IMR-90 (cell line): ENCODE measurements around the gene NMT1. TPM values are rescaled to one million over a fixed set of nuclear protein-coding genes. Genes with fewer than 3 reads are reported as not detected.

Experiments used
- ATAC-seq: fragments of 200-7000 bp; cut with Tn5 transposase; 2 replicates; pipeline ENCODE4 v1.9.1; 2020; ENCODE audit warnings: low read depth, mild to moderate bottlenecking, moderate library complexity
- BruUV-seq: library from RNA; stranded (reverse); fragments of 400-500 nt; replicated peaks from 2 replicates; lab custom pipeline; 2021; lab: Mats Ljungman, UMichigan
- CTCF ChIA-PET: fragments of 300-600 bp; formaldehyde crosslinking; extraction: SDS; loops from one replicate; lab custom pipeline; 2021; ENCODE audit warnings: antibody characterized with exemption; lab: Yijun Ruan, JAX
- POLR2A ChIA-PET: fragments of 300-600 bp; sonication (Branson Sonifier 250); formaldehyde crosslinking; loops from one replicate; lab custom pipeline; 2022; ENCODE audit warnings: antibody characterized with exemption; ENCODE audit not compliant: unreplicated experiment; lab: Charles Lee
- DNase-seq: peaks from one replicate; pipeline ENCODE4 v3.0.0; 2013
- H2AFZ ChIP-seq: replicated peaks from 2 replicates; pipeline ENCODE3; 2013; ENCODE audit warnings: low read length, mild to moderate bottlenecking; ENCODE audit not compliant: poor library complexity
- H2AK5ac ChIP-seq: 2 replicates; pipeline ENCODE4 v1.6.1; 2013; ENCODE audit warnings: low read depth, low read length, inconsistent platforms
- H2AK9ac ChIP-seq: replicated peaks from 2 replicates; pipeline ENCODE3; 2013; ENCODE audit warnings: mild to moderate bottlenecking, low read depth, low read length, moderate library complexity; ENCODE audit not compliant: poor library complexity
- H2BK120ac ChIP-seq: 2 replicates; pipeline ENCODE4 v1.6.1; 2013; ENCODE audit warnings: low read depth, low read length, inconsistent platforms
- H2BK15ac ChIP-seq: 3 replicates; pipeline ENCODE4 v1.6.1; 2013; ENCODE audit warnings: low read depth, low read length, inconsistent platforms
- H2BK20ac ChIP-seq: 2 replicates; pipeline ENCODE4 v1.6.1; 2013; ENCODE audit warnings: low read depth, mild to moderate bottlenecking, inconsistent platforms, low read length, moderate library complexity
- H2BK5ac ChIP-seq: 2 replicates; pipeline ENCODE4 v1.6.1; 2013; ENCODE audit warnings: mild to moderate bottlenecking, low read depth, low read length, inconsistent platforms; ENCODE audit not compliant: poor library complexity, severe bottlenecking
- H3K14ac ChIP-seq: replicated peaks from 2 replicates; pipeline ENCODE4 v1.6.1; 2013; ENCODE audit warnings: low read depth, low read length, inconsistent platforms
- H3K18ac ChIP-seq: 2 replicates; pipeline ENCODE4 v1.6.1; 2013; ENCODE audit warnings: low read depth, low read length, control low read depth
- H3K23ac ChIP-seq: 2 replicates; pipeline ENCODE4 v1.6.1; 2013; ENCODE audit warnings: low read depth, low read length, inconsistent platforms
- H3K27ac ChIP-seq: 2 replicates; pipeline ENCODE4 v1.5.1; 2013; ENCODE audit warnings: mild to moderate bottlenecking, control low read depth, low read length; ENCODE audit not compliant: insufficient read depth
- H3K27me3 ChIP-seq: 2 replicates; pipeline ENCODE4 v1.6.1; 2013; ENCODE audit warnings: low read length; ENCODE audit not compliant: control insufficient read depth, insufficient read depth
- H3K36me3 ChIP-seq: 2 replicates; pipeline ENCODE4 v1.6.1; 2013; ENCODE audit warnings: low read length, mixed read lengths; ENCODE audit not compliant: control insufficient read depth, insufficient read depth
- H3K4ac ChIP-seq: 2 replicates; pipeline ENCODE4 v1.6.1; 2013; ENCODE audit warnings: low read depth, low read length, inconsistent platforms
- H3K4me1 ChIP-seq: 2 replicates; pipeline ENCODE4 v1.6.1; 2013; ENCODE audit warnings: low read length, mixed read lengths; ENCODE audit not compliant: control insufficient read depth, insufficient read depth
- H3K4me2 ChIP-seq: 2 replicates; pipeline ENCODE4 v1.6.1; 2013; ENCODE audit warnings: low read depth, mild to moderate bottlenecking, control low read depth, low read length, moderate library complexity
- H3K4me3 ChIP-seq: 2 replicates; pipeline ENCODE4 v1.5.1; 2013; ENCODE audit warnings: low read depth, mild to moderate bottlenecking, control low read depth, low read length, moderate library complexity; ENCODE audit not compliant: insufficient read depth
- H3K56ac ChIP-seq: 2 replicates; pipeline ENCODE4 v1.6.1; 2013; ENCODE audit warnings: low read length, inconsistent platforms; ENCODE audit not compliant: insufficient read depth; ENCODE audit errors: extremely low read depth
- H3K79me1 ChIP-seq, 2 experiments: 2 replicates each; pipeline ENCODE4 v1.6.1; 2013; ENCODE audit warnings: low read length in 2 of 2, inconsistent platforms in 1 of 2, low read depth in 1 of 2
- H3K9ac ChIP-seq: 2 replicates; pipeline ENCODE4 v1.6.1; 2013; ENCODE audit warnings: low read depth, low read length, control low read depth
- H3K9me1 ChIP-seq: 2 replicates; pipeline ENCODE4 v1.6.1; 2013; ENCODE audit warnings: low read length, inconsistent platforms; ENCODE audit not compliant: insufficient read depth
- H3K9me3 ChIP-seq: 2 replicates; pipeline ENCODE4 v1.6.1; 2013; ENCODE audit warnings: low read length; ENCODE audit not compliant: control insufficient read depth, insufficient read depth
- H4K20me1 ChIP-seq: 2 replicates; pipeline ENCODE4 v1.6.1; 2013; ENCODE audit warnings: low read length, inconsistent platforms; ENCODE audit not compliant: insufficient read depth
- H4K5ac ChIP-seq: 2 replicates; pipeline ENCODE4 v1.6.1; 2013; ENCODE audit warnings: mild to moderate bottlenecking, low read depth, low read length, control low read depth
- H4K8ac ChIP-seq, 2 experiments: 2 replicates each; pipeline ENCODE4 v1.6.1; 2013; ENCODE audit warnings: low read depth in 2 of 2, low read length in 2 of 2, control low read depth in 1 of 2, inconsistent platforms in 1 of 2
- H4K91ac ChIP-seq: 2 replicates; pipeline ENCODE4 v1.6.1; 2013; ENCODE audit warnings: low read depth, low read length, inconsistent platforms; ENCODE audit not compliant: insufficient read depth
- BHLHE40 ChIP-seq: fragments of 150-350 bp; IDR thresholded peaks from 2 replicates; pipeline ENCODE4 v1.6.1; 2016; ENCODE audit warnings: mild to moderate bottlenecking, low read depth, low read length
- CEBPB ChIP-seq: IDR thresholded peaks from 2 replicates; pipeline ENCODE4 v1.6.1; 2012; ENCODE audit warnings: low read depth, low read length, improper control_type of control experiment
- ELK1 ChIP-seq: fragments of 150-350 bp; IDR thresholded peaks from 2 replicates; pipeline ENCODE4 v1.6.1; 2016; ENCODE audit warnings: low read depth, mild to moderate bottlenecking, low read length, moderate library complexity, borderline replicate concordance
- NFE2L2 ChIP-seq: fragments of 150-350 bp; IDR thresholded peaks from 2 replicates; pipeline ENCODE4 v1.6.1; 2016; ENCODE audit warnings: low read depth, mild to moderate bottlenecking, low read length
- WGBS, 2 experiments: methylation state at CpG; one replicate each; pipeline versions ENCODE4 v1.1.5 to v1.1.7; 2013; ENCODE audit warnings: missing lambda C conversion rate in 2 of 2; ENCODE audit not compliant: insufficient read length in 1 of 2; ENCODE audit errors: extremely low coverage in 2 of 2; 5-methylcytosine and 5-hydroxymethylcytosine counted together
- dilution Hi-C: fragments of 300-500 bp; cut with HindIII; formaldehyde crosslinking; loops from one replicate; pipeline ENCODE4 v1.14.3; 2018; ENCODE audit warnings: low sequenced_read_pairs; ENCODE audit not compliant: unreplicated experiment
- in situ Hi-C: fragments of 300-500 bp; cut with MboI; formaldehyde crosslinking; loops from 3 replicates; pipeline ENCODE4 v1.14.3; 2019; ENCODE audit warnings: low sequenced_read_pairs, inconsistent platforms, mixed read lengths
- intact Hi-C: fragments of 100-400 bp; cut with micrococcal nuclease; formaldehyde crosslinking; loops from 2 replicates; pipeline ENCODE4 v1.10.0; 2022
- polyA plus RNA-seq, 3 experiments: library from polyadenylated mRNA; depleted of rRNA; stranded (reverse); fragments of >200 nt; gene quantifications; 2 replicates each; pipeline ENCODE4 v1.2.3, GENCODE V29; 2012; ENCODE audit warnings: low replicate concordance in 1 of 3
- total RNA-seq: library from RNA; depleted of rRNA; stranded (reverse); fragments of >200 nt; gene quantifications from 2 replicates; pipeline ENCODE4 v1.2.3, GENCODE V29; 2012
- TF ChIP-seq, protein P1 (sequence below): fragments of 150-350 bp; IDR thresholded peaks from 2 replicates; pipeline ENCODE4 v1.6.1; 2017; ENCODE audit warnings: mild to moderate bottlenecking, antibody characterized with exemption, low read length, low read depth

The NMT1 gene
- total and polyA plus RNA-seq, 2 of the 4 experiments (the other 2 are of a cell fraction), result 38.0 to 60.6 TPM

- no peak for TF ChIP-seq NFE2L2
These were observed 14.5 kb upstream of the NMT1 start (continued) for GRCh38 chr17:45046537-45047125.

GRCh38 chr17:45048795-45049563, 12.1 kb upstream of the NMT1 start:
- Histone ChIP-seq H3K4me1 (peaks cover 8% of the 10 kb centered on the region), H3K27ac (no peak overlapping the region), H3K9me3 (no peaks in the 10 kb centered on the region), H3K4ac (0 out of 2 replicates have a peak overlapping the region, but pooled peaks have one; percentile 12), H3K27me3 (no peaks in the 10 kb centered on the region), H3K23ac (no peak overlapping the region), H2AK5ac (0 out of 2 replicates have a peak overlapping the region, but pooled peaks have one; percentile 52), H2BK15ac (no peak overlapping the region), H2BK20ac (no peak overlapping the region), H3K9ac (no peak overlapping the region), H3K79me1 (peaks cover 36 to 70% of the 10 kb centered on the region in 2 experiments), H4K5ac (no peak overlapping the region), H3K18ac (no peak overlapping the region), H3K9me1 (peaks cover 18% of the 10 kb centered on the region), H4K91ac (no peak overlapping the region; the same call in 1 of the 2 replicates), H3K36me3 (0 out of 2 replicates have a peak, but pooled peaks cover 2% of the 10 kb centered on the region), H3K14ac (no peak overlapping the region; the same call in 1 of the 2 replicates), H3K4me3 (no peak overlapping the region), H2BK5ac (no peak overlapping the region), H4K8ac (no peak overlapping the region), H2AFZ (no peak overlapping the region), H2AK9ac (peak overlapping the region; percentile 37), H3K4me2 (no peak overlapping the region), H2BK120ac (no peak overlapping the region), H4K20me1 (peaks cover 3% of the 10 kb centered on the region), H3K56ac (no peak overlapping the region)
- in situ Hi-C loops (no loop called here), intact Hi-C loops (no loop called here), dilution Hi-C loops (no loop called here)
- ChIA-PET CTCF (interaction anchor here (0.7 to 1.5 kb wide), 4 partner anchors 19 to 93 kb away, joined by 3 to 4 read pairs (median 4); no protein-coding TSS in a partner anchor), POLR2A (interaction anchor here (0.6 to 3.6 kb wide), 3 partner anchors 12 to 87 kb away, joined by 3 to 19 read pairs (median 8); partner anchors contain the start of genes ACBD4 and NMT1)
- DNase-seq (no peak), ATAC-seq (no peak)
- TF ChIP-seq BHLHE40 (no peak), NFE2L2 (no peak), CEBPB (no peak), ELK1 (no peak)
- TF ChIP-seq, protein P1, sequence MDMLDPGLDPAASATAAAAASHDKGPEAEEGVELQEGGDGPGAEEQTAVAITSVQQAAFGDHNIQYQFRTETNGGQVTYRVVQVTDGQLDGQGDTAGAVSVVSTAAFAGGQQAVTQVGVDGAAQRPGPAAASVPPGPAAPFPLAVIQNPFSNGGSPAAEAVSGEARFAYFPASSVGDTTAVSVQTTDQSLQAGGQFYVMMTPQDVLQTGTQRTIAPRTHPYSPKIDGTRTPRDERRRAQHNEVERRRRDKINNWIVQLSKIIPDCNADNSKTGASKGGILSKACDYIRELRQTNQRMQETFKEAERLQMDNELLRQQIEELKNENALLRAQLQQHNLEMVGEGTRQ, result no peak
- no TSS peak for BruUV-seq
- WGBS, 2 experiments, result 100% methylated on average over 2 of the region's 8 CpGs; no CpG with 5 or more reads in 1 of the 2 experiments
